H1 (cell line): ENCODE data around the gene OR51F2. TPM values are rescaled to one million over a fixed set of nuclear protein-coding genes. Genes with fewer than 3 reads are reported as not detected.

ENCODE experiments used
- CTCF ChIA-PET: fragments of 300-600 bp; sonication (Branson Sonifier 250); formaldehyde crosslinking; loops from one replicate; lab custom pipeline; 2021; ENCODE audit not compliant: partially characterized antibody; lab: Charles Lee
- POLR2A ChIA-PET: fragments of 300-600 bp; sonication (Branson Sonifier 250); formaldehyde crosslinking; loops from one replicate; lab custom pipeline; 2021; ENCODE audit warnings: inconsistent platforms; ENCODE audit not compliant: partially characterized antibody; lab: Charles Lee
- DNase-seq, 2 experiments: peaks; one replicate each; pipeline versions ENCODE4 v3.0.0 to v3.0.0-alpha.2; 2010 to 2022; ENCODE audit warnings: low spot score in 2 of 2, low read depth in 1 of 2, mixed read lengths in 1 of 2
- FAIRE-seq: peaks from 2 replicates; lab custom pipeline; 2011; peaks lifted over from hg19 to GRCh38; lab: Jason Lieb, UNC
- H2AFZ ChIP-seq: 2 replicates; pipeline ENCODE4 v1.8.1; 2012; ENCODE audit warnings: low read length, inconsistent platforms
- H2AK5ac ChIP-seq: 2 replicates; pipeline ENCODE4 v1.6.1; 2013; ENCODE audit warnings: low read depth, low read length
- H2BK120ac ChIP-seq: replicated peaks from 2 replicates; pipeline ENCODE3; 2013; ENCODE audit warnings: low read depth, low read length, inconsistent platforms
- H2BK12ac ChIP-seq: 2 replicates; pipeline ENCODE4 v1.6.1; 2013; ENCODE audit warnings: low read depth, low read length
- H2BK15ac ChIP-seq: 2 replicates; pipeline ENCODE4 v1.6.1; 2013; ENCODE audit warnings: low read length
- H2BK20ac ChIP-seq: 2 replicates; pipeline ENCODE4 v1.6.1; 2013; ENCODE audit warnings: low read length
- H2BK5ac ChIP-seq: 2 replicates; pipeline ENCODE4 v1.6.1; 2013; ENCODE audit warnings: low read depth, low read length
- H3K14ac ChIP-seq: 2 replicates; pipeline ENCODE4 v1.6.1; 2013; ENCODE audit warnings: inconsistent platforms; ENCODE audit not compliant: insufficient read length
- H3K18ac ChIP-seq: 2 replicates; pipeline ENCODE4 v1.6.1; 2013; ENCODE audit warnings: low read length; ENCODE audit errors: extremely low read depth
- H3K23ac ChIP-seq: 2 replicates; pipeline ENCODE4 v1.6.1; 2013; ENCODE audit warnings: inconsistent platforms; ENCODE audit not compliant: insufficient read length
- H3K23me2 ChIP-seq: 2 replicates; pipeline ENCODE4 v1.6.1; 2013; ENCODE audit warnings: low read depth, low read length
- H3K27ac ChIP-seq: 2 replicates; pipeline ENCODE4 v1.6.1; 2011; ENCODE audit warnings: low read depth, low read length, inconsistent platforms
- H3K27me3 ChIP-seq, 4 experiments: replicated peaks in 1 of 4; 1 replicate in 1 of 4; 2 replicates in 3 of 4; pipeline versions ENCODE4 v1.6.1 to v1.8.1; 2011 to 2013; ENCODE audit warnings: low read length in 3 of 4, mild to moderate bottlenecking in 3 of 4, inconsistent platforms in 2 of 4, mixed read lengths in 2 of 4, moderate library complexity in 1 of 4; ENCODE audit not compliant: control insufficient read depth in 3 of 4, insufficient read depth in 3 of 4; ENCODE audit errors: extremely low read depth in 1 of 4
- H3K36me3 ChIP-seq, 4 experiments: 2 replicates each; pipeline versions ENCODE4 v1.6.1 to v1.8.1; 2011 to 2013; ENCODE audit warnings: mild to moderate bottlenecking in 4 of 4, low read length in 3 of 4, moderate library complexity in 2 of 4, control low read depth in 1 of 4, inconsistent platforms in 1 of 4; ENCODE audit not compliant: insufficient read depth in 4 of 4, control insufficient read depth in 2 of 4
- H3K4ac ChIP-seq: replicated peaks from 2 replicates; pipeline ENCODE3; 2013; ENCODE audit warnings: low read length, low read depth, mixed read lengths, inconsistent platforms; ENCODE audit not compliant: insufficient read length
- H3K4me1 ChIP-seq, 4 experiments: replicated peaks in 1 of 4; 1 replicate in 1 of 4; 2 replicates in 3 of 4; pipeline versions ENCODE4 v1.6.1 to v1.8.1; 2011 to 2013; ENCODE audit warnings: low read length in 3 of 4, inconsistent platforms in 2 of 4, mixed read lengths in 1 of 4; ENCODE audit not compliant: insufficient read depth in 4 of 4, control insufficient read depth in 3 of 4
- H3K4me2 ChIP-seq, 2 experiments: 2 replicates each; pipeline versions ENCODE4 v1.6.1 to v1.8.1; 2011 to 2013; ENCODE audit warnings: low read depth in 2 of 2, low read length in 2 of 2, control low read depth in 1 of 2, inconsistent platforms in 1 of 2, mild to moderate bottlenecking in 1 of 2; ENCODE audit not compliant: insufficient read depth in 1 of 2
- H3K4me3 ChIP-seq, 4 experiments: fragments of 200-600, 300-600 bp in 1 of 4; sonication (generic), shearing (Covaris generic), sonication (Bioruptor Twin) in 1 of 4; 2 replicates each; pipeline versions ENCODE4 v1.5.1 to v1.8.1; 2011 to 2016; ENCODE audit warnings: low read length in 4 of 4, low read depth in 3 of 4, control low read depth in 2 of 4, inconsistent platforms in 2 of 4, mild to moderate bottlenecking in 2 of 4, mixed read lengths in 1 of 4, moderate library complexity in 1 of 4; ENCODE audit not compliant: insufficient read depth in 2 of 4; ENCODE audit errors: extremely low read depth in 1 of 4
- H3K56ac ChIP-seq: replicated peaks from 2 replicates; pipeline ENCODE3; 2013; ENCODE audit warnings: low read depth, mild to moderate bottlenecking, mixed read lengths, low read length, inconsistent platforms; ENCODE audit not compliant: insufficient read length
- H3K79me1 ChIP-seq: 2 replicates; pipeline ENCODE4 v1.6.1; 2013; ENCODE audit warnings: low read depth, low read length, control low read depth
- H3K79me2 ChIP-seq, 2 experiments: 2 replicates each; pipeline versions ENCODE4 v1.6.1 to v1.8.1; 2012 to 2013; ENCODE audit warnings: low read length in 2 of 2, mild to moderate bottlenecking in 2 of 2, inconsistent platforms in 1 of 2; ENCODE audit not compliant: insufficient read depth in 2 of 2, control insufficient read depth in 1 of 2
- H3K9ac ChIP-seq, 4 experiments: replicated peaks in 1 of 4; 1 replicate in 1 of 4; 2 replicates in 3 of 4; pipeline versions ENCODE4 v1.6.1 to v1.8.1; 2011 to 2013; ENCODE audit warnings: low read depth in 3 of 4, low read length in 3 of 4, control low read depth in 2 of 4, mild to moderate bottlenecking in 2 of 4, moderate library complexity in 2 of 4, inconsistent platforms in 1 of 4; ENCODE audit errors: extremely low read depth in 1 of 4
- H3K9me3 ChIP-seq, 2 experiments: 2 replicates each; pipeline versions ENCODE4 v1.6.1 to v1.8.1; 2012 to 2013; ENCODE audit warnings: mild to moderate bottlenecking in 2 of 2, moderate library complexity in 2 of 2, control low read depth in 1 of 2, inconsistent platforms in 1 of 2, low read depth in 1 of 2, low read length in 1 of 2, mixed read lengths in 1 of 2; ENCODE audit not compliant: insufficient read depth in 2 of 2
- H4K20me1 ChIP-seq, 2 experiments: replicated peaks in 1 of 2; 2 replicates each; pipeline versions ENCODE3 to v1.8.1; 2011 to 2013; ENCODE audit warnings: inconsistent platforms in 2 of 2, low read length in 2 of 2, mild to moderate bottlenecking in 1 of 2; ENCODE audit not compliant: insufficient read depth in 2 of 2, control insufficient read depth in 1 of 2
- H4K5ac ChIP-seq: 2 replicates; pipeline ENCODE4 v1.6.1; 2013; ENCODE audit warnings: low read length, low read depth, mixed read lengths, inconsistent platforms; ENCODE audit not compliant: insufficient read length
- H4K8ac ChIP-seq: 2 replicates; pipeline ENCODE4 v1.8.0; 2013; ENCODE audit warnings: mild to moderate bottlenecking, moderate library complexity, low read length, inconsistent platforms; ENCODE audit not compliant: insufficient read depth; ENCODE audit errors: extremely low read depth
- H4K91ac ChIP-seq: replicated peaks from 2 replicates; pipeline ENCODE3; 2013; ENCODE audit warnings: low read length, mixed read lengths, inconsistent platforms; ENCODE audit not compliant: insufficient read length
- CBX8 ChIP-seq: fragments of 300-800, 300-1000 bp; sonication (generic); IDR thresholded peaks from 2 replicates; pipeline ENCODE4 v1.7.1; 2016; ENCODE audit warnings: low read depth, low read length, borderline replicate concordance
- FOSL1 ChIP-seq: IDR thresholded peaks from 2 replicates; pipeline ENCODE4 v1.6.1; 2011; ENCODE audit warnings: mild to moderate bottlenecking, low read depth, low read length, moderate library complexity; ENCODE audit not compliant: insufficient read depth
- KDM1A ChIP-seq: fragments of 200-600, 300-600 bp; sonication (generic); IDR thresholded peaks from 2 replicates; pipeline ENCODE4 v1.7.1; 2016; ENCODE audit warnings: mild to moderate bottlenecking, low read length, borderline replicate concordance
- POU5F1 ChIP-seq: IDR thresholded peaks from 2 replicates; pipeline ENCODE4 v1.6.1; 2011; ENCODE audit warnings: low read depth, mild to moderate bottlenecking, low read length, moderate library complexity
- RNF2 ChIP-seq: fragments of 200-900, 300-1000 bp; sonication (generic); IDR thresholded peaks from 2 replicates; pipeline ENCODE4 v1.7.1; 2016; ENCODE audit warnings: borderline replicate concordance, low read depth, mild to moderate bottlenecking, antibody characterized with exemption, low read length; ENCODE audit not compliant: poor library complexity, severe bottlenecking; ENCODE audit errors: missing control alignments
- RXRA ChIP-seq: IDR thresholded peaks from 2 replicates; pipeline ENCODE4 v1.6.1; 2011; ENCODE audit warnings: low read depth, mild to moderate bottlenecking, low read length, moderate library complexity; ENCODE audit not compliant: insufficient read depth
- SIX5 ChIP-seq: IDR thresholded peaks from 2 replicates; pipeline ENCODE4 v1.6.1; 2011; ENCODE audit warnings: mild to moderate bottlenecking, low read depth, low read length
- SRF ChIP-seq: IDR thresholded peaks from 2 replicates; pipeline ENCODE4 v1.6.1; 2011; ENCODE audit warnings: mild to moderate bottlenecking, low read depth, low read length, moderate library complexity
- SUZ12 ChIP-seq: fragments of 200-600 bp; sonication (generic); IDR thresholded peaks from 2 replicates; pipeline ENCODE4 v1.6.1; 2012; ENCODE audit warnings: mild to moderate bottlenecking, inconsistent platforms, low read length, moderate library complexity, mixed read lengths
- TCF12 ChIP-seq: IDR thresholded peaks from 2 replicates; pipeline ENCODE4 v1.6.1; 2011; ENCODE audit warnings: low read depth, mild to moderate bottlenecking, low read length
- WGBS, 2 experiments: shearing (Covaris generic) in 1 of 2; methylation state at CpG; one replicate each; pipeline versions ENCODE4 v1.1.6 to v1.1.7; 2013 to 2015; ENCODE audit warnings: low lambda C conversion rate in 2 of 2, mixed read lengths in 2 of 2, inconsistent platforms in 1 of 2, low coverage in 1 of 2, missing lambda C conversion rate in 1 of 2; ENCODE audit not compliant: insufficient replicate concordance in 2 of 2, insufficient coverage in 1 of 2, insufficient read length in 1 of 2; ENCODE audit errors: extremely low coverage in 1 of 2, missing lambda C conversion rate in 1 of 2; 5-methylcytosine and 5-hydroxymethylcytosine counted together
- polyA plus RNA-seq, 7 experiments: library from polyadenylated mRNA; depleted of rRNA in 3 of 7; stranded (reverse) in 5 of 7; unstranded in 2 of 7; fragments of >200 nt in 5 of 7; fragments of 200-250 nt in 2 of 7; gene quantifications; 1 replicate in 5 of 7; 2 replicates in 1 of 7; 4 replicates in 1 of 7; pipeline versions ENCODE4 v1.2.1 to v1.2.3, GENCODE V29; 2011 to 2013; ENCODE audit warnings: missing spikeins in 2 of 7, mixed read lengths in 2 of 7
- total RNA-seq: library from RNA; stranded (reverse); fragmentation: NEBNext Ultra II Directional; extraction: Animal tissue kit (Norgen Biotek cat#: 25700); gene quantifications from 2 replicates; pipeline ENCODE4 v1.2.1, GENCODE V29; 2021
- TF ChIP-seq, protein P1 (sequence below): IDR thresholded peaks from 2 replicates; pipeline ENCODE4 v1.6.1; 2012; ENCODE audit warnings: low read length, inconsistent platforms

The OR51F2 gene
- total and polyA plus RNA-seq, 2 of the 8 experiments (the other 6 are each of a cell fraction or from before 2014, with no cell fraction given) = 0.15 TPM; not detected in 1

DNA sequence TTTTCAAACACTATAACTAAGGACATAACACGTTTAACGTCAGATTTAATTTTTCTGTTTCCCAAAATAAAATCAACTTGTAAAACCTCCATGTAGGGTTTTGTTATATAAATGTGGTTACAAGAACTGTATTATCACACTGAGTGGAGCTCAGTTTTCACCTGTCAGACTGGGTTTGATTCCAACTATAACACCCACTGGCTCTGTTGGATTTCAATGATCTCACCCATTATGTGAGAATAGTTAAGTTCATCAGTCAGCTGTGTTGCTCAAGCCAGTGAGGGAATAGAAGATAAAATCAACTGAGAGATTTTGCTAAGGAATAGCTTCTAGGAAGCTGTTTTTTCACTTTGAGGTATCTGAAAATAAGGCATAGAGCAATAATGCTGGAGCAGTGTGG lies 11.9 kb upstream of the OR51F2 start:
- DNase-seq (no peak), FAIRE-seq (no peak)
- H3K4me1 ChIP-seq = no peaks in the 10 kb centered on the region
- no peak overlapping the region for H3K56ac ChIP-seq
- no peak overlapping the region for H4K91ac ChIP-seq
- H3K9me3 ChIP-seq = no peaks in the 10 kb centered on the region
- H3K4me3 ChIP-seq = no peak overlapping the region
- no peak overlapping the region for H4K8ac ChIP-seq
- H3K9ac ChIP-seq = no peak overlapping the region
- no peaks in the 10 kb centered on the region for H3K79me2 ChIP-seq
- H2BK5ac ChIP-seq = no peak overlapping the region
- no peak overlapping the region for H3K23ac ChIP-seq
- CTCF ChIA-PET = interaction anchor here (2.6 kb wide), 1 partner anchor 172 kb away, joined by 9 read pairs; the partner anchor contains the start of gene OR51D1
- no peak overlapping the region for H4K5ac ChIP-seq
- no peak overlapping the region for H3K4ac ChIP-seq
- H2AFZ ChIP-seq = no peak overlapping the region
- H2BK20ac ChIP-seq = no peak overlapping the region
- H3K18ac ChIP-seq = no peak overlapping the region
- no peak overlapping the region for H2BK120ac ChIP-seq
- H2BK12ac ChIP-seq = no peak overlapping the region
- POLR2A ChIA-PET = no interaction called here
- H3K79me1 ChIP-seq = no peaks in the 10 kb centered on the region
- no peak overlapping the region for H3K27ac ChIP-seq
- WGBS, 2 experiments = 94% methylated on average over 2 of the region's 2 CpGs; no CpG with 5 or more reads in 1 of the 2 experiments
- H3K27me3 ChIP-seq = no peaks in the 10 kb centered on the region
- H4K20me1 ChIP-seq = no peaks in the 10 kb centered on the region
- H3K14ac ChIP-seq = no peak overlapping the region
- H2BK15ac ChIP-seq = no peak overlapping the region
- H2AK5ac ChIP-seq = no peak overlapping the region
- H3K4me2 ChIP-seq = no peak overlapping the region
- no peaks in the 10 kb centered on the region for H3K36me3 ChIP-seq
- H3K23me2 ChIP-seq = no peaks in the 10 kb centered on the region
- no peak for TF ChIP-seq TCF12
- no peak for TF ChIP-seq KDM1A
- no peak for TF ChIP-seq RNF2
- no peak for TF ChIP-seq CBX8
- TF ChIP-seq FOSL1 = no peak
- no peak for TF ChIP-seq SUZ12
- TF ChIP-seq, protein P1, sequence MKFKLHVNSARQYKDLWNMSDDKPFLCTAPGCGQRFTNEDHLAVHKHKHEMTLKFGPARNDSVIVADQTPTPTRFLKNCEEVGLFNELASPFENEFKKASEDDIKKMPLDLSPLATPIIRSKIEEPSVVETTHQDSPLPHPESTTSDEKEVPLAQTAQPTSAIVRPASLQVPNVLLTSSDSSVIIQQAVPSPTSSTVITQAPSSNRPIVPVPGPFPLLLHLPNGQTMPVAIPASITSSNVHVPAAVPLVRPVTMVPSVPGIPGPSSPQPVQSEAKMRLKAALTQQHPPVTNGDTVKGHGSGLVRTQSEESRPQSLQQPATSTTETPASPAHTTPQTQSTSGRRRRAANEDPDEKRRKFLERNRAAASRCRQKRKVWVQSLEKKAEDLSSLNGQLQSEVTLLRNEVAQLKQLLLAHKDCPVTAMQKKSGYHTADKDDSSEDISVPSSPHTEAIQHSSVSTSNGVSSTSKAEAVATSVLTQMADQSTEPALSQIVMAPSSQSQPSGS = no peak
- TF ChIP-seq POU5F1 = no peak
- TF ChIP-seq SIX5 = no peak
- no peak for TF ChIP-seq SRF
- no peak for TF ChIP-seq RXRA
